Stimulated activated CD8-positive, alpha-beta memory T cell treated with anti-CD3 and anti-CD28 coated beads, Interleukin-15, amount 100 ng/mL, for 24 hours (primary cell): ENCODE data around the gene LTF.

Experiments used
- DNase-seq: peaks from one replicate; pipeline ENCODE4 v3.0.0-alpha.2; 2020; ENCODE audit warnings: low read depth

Gene LTF

GRCh38 chr3:46468753-46469600 lies 4.3 kb upstream of the LTF start:
- DNase-seq: no peak

GRCh38 chr3:46467562-46467961 lies 2.9 kb upstream of the LTF start:
- DNase-seq: no peak

- no peak for DNase-seq
These were observed 2.2 kb upstream of the LTF start for GRCh38 chr3:46466871-46467403.

GRCh38 chr3:46466273-46466672 lies 1.6 kb upstream of the LTF start:
- DNase-seq: no peak

- DNase-seq: no peak
These were observed 453 bp upstream of the LTF start for GRCh38 chr3:46465196-46465520.

GRCh38 chr3:46463868-46464241 lies 850 bp downstream of the LTF start:
- DNase-seq: no peak

- DNase-seq: no peak
These were observed 1.4 kb downstream of the LTF start for GRCh38 chr3:46463120-46463867.

GRCh38 chr3:46462511-46462910 lies 2.2 kb downstream of the LTF start:
- no peak for DNase-seq

- no peak for DNase-seq
These were observed 2.6 kb downstream of the LTF start for GRCh38 chr3:46462111-46462510.

GRCh38 chr3:46460051-46460450 lies 4.7 kb downstream of the LTF start:
- no peak for DNase-seq

GRCh38 chr3:46456118-46456517 lies 8.6 kb downstream of the LTF start:
- DNase-seq: no peak

GRCh38 chr3:46455231-46456115 lies 9.2 kb downstream of the LTF start:
- no peak for DNase-seq

GRCh38 chr3:46454606-46455005 lies 10.1 kb downstream of the LTF start:
- no peak for DNase-seq

GRCh38 chr3:46454209-46454595 lies 10.5 kb downstream of the LTF start:
- no peak for DNase-seq

GRCh38 chr3:46453526-46454208 lies 11.0 kb downstream of the LTF start:
- DNase-seq: no peak

GRCh38 chr3:46449755-46450552 lies 14.8 kb downstream of the LTF start:
- DNase-seq: no peak

GRCh38 chr3:46448721-46449120 lies 16.0 kb downstream of the LTF start:
- DNase-seq: no peak

GRCh38 chr3:46447228-46447985 lies 17.3 kb downstream of the LTF start:
- DNase-seq: no peak

- no peak for DNase-seq
These were observed 21.9 kb downstream of the LTF start for GRCh38 chr3:46442576-46443530.
